ENCODE results near the gene IL1B. TPM values are rescaled to one million over a fixed set of nuclear protein-coding genes. Genes with fewer than 3 reads are reported as not detected.

The IL1B gene
- polyA plus RNA-seq, 1 donor from 2014 or later = not detected

DNA sequence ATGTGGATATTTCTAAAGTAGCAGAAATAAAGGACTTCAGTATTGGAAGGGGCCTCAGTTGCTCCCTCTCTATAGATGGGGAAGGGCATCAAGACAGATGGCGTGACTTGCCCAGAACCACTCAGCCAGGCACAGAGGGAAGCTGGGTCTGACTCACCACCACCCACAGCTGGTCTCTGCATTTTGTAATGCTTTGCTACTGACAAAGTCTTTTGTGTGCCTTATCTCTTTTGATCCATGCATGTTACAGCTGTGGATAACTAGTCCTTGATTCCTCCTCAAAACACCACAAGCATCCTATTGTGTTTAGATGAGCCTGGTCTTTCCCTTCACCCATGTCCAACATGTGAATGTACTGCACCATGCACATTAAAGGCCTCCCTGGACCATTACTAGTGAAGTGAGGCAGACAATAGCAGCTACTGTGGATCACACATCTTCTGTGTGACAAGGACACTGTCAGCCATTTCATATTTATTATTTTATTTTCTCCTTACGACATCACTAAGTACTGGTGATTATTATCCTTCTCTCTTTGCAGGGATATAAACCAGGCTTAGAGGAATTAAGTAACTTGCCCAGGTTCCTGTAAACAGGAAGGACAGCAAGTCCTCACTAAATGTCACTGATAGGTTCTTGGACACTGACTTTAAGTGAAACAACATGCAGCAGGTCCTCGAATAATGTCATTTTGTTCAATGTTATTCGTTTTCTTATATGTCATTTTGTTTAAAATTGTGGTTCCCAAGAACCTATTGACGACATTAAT, 44.8 kb upstream of the IL1B start:
- Histone ChIP-seq H3K4me2 (ENCODE audit: low read length) (no peak overlapping the region), H3K9me3 (ENCODE audit: low read length) (no peaks in the 10 kb centered on the region), H3K27ac (ENCODE audit: low read length) (no peak overlapping the region), H3F3A (ENCODE audit: insufficient read depth, low read length, poor library complexity, severe bottlenecking) (no peaks in the 10 kb centered on the region), H3K9me2 (ENCODE audit: insufficient read depth, low read length) (no peaks in the 10 kb centered on the region), H3K9ac (ENCODE audit: low read length) (no peak overlapping the region), H4K20me1 (ENCODE audit: insufficient read depth) (no peaks in the 10 kb centered on the region), H3K36me3 (ENCODE audit: insufficient read depth, low read length) (no peaks in the 10 kb centered on the region), H3K27me3 (ENCODE audit: insufficient read depth, low read depth, low read length) (no peaks in the 10 kb centered on the region), H3K79me2 (replicated peaks; ENCODE audit: insufficient read depth, low read length) (no peaks in the 10 kb centered on the region), H3K4me3 (ENCODE audit: low read length) (no peak overlapping the region), H2AFZ (ENCODE audit: low read depth, low read length) (no peak overlapping the region)
- no peak for TF ChIP-seq EP300 (conservative IDR thresholded peaks at IDR 0.05; ENCODE audit: poor library complexity, severe bottlenecking)
- TF ChIP-seq EZH2 (IDR thresholded peaks at IDR 0.05; ENCODE audit: borderline replicate concordance, insufficient read depth, low read length, poor library complexity, severe bottlenecking) = no peak
- TF ChIP-seq RAD21 (conservative IDR thresholded peaks at IDR 0.05) = no peak
- TF ChIP-seq TAF1 (IDR thresholded peaks at IDR 0.05; ENCODE audit: low read depth) = no peak
- TF ChIP-seq MXI1 (conservative IDR thresholded peaks at IDR 0.05; ENCODE audit: poor library complexity, severe bottlenecking) = no peak
- no peak for TF ChIP-seq SMC3 (conservative IDR thresholded peaks at IDR 0.05; ENCODE audit: poor library complexity)
- TF ChIP-seq, protein P1, sequence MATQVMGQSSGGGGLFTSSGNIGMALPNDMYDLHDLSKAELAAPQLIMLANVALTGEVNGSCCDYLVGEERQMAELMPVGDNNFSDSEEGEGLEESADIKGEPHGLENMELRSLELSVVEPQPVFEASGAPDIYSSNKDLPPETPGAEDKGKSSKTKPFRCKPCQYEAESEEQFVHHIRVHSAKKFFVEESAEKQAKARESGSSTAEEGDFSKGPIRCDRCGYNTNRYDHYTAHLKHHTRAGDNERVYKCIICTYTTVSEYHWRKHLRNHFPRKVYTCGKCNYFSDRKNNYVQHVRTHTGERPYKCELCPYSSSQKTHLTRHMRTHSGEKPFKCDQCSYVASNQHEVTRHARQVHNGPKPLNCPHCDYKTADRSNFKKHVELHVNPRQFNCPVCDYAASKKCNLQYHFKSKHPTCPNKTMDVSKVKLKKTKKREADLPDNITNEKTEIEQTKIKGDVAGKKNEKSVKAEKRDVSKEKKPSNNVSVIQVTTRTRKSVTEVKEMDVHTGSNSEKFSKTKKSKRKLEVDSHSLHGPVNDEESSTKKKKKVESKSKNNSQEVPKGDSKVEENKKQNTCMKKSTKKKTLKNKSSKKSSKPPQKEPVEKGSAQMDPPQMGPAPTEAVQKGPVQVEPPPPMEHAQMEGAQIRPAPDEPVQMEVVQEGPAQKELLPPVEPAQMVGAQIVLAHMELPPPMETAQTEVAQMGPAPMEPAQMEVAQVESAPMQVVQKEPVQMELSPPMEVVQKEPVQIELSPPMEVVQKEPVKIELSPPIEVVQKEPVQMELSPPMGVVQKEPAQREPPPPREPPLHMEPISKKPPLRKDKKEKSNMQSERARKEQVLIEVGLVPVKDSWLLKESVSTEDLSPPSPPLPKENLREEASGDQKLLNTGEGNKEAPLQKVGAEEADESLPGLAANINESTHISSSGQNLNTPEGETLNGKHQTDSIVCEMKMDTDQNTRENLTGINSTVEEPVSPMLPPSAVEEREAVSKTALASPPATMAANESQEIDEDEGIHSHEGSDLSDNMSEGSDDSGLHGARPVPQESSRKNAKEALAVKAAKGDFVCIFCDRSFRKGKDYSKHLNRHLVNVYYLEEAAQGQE (IDR thresholded peaks at IDR 0.05; ENCODE audit: borderline replicate concordance) = no peak
- TF ChIP-seq POLR2AphosphoS5 (IDR thresholded peaks at IDR 0.05) = no peak
- TF ChIP-seq, protein P2, sequence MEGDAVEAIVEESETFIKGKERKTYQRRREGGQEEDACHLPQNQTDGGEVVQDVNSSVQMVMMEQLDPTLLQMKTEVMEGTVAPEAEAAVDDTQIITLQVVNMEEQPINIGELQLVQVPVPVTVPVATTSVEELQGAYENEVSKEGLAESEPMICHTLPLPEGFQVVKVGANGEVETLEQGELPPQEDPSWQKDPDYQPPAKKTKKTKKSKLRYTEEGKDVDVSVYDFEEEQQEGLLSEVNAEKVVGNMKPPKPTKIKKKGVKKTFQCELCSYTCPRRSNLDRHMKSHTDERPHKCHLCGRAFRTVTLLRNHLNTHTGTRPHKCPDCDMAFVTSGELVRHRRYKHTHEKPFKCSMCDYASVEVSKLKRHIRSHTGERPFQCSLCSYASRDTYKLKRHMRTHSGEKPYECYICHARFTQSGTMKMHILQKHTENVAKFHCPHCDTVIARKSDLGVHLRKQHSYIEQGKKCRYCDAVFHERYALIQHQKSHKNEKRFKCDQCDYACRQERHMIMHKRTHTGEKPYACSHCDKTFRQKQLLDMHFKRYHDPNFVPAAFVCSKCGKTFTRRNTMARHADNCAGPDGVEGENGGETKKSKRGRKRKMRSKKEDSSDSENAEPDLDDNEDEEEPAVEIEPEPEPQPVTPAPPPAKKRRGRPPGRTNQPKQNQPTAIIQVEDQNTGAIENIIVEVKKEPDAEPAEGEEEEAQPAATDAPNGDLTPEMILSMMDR (IDR thresholded peaks at IDR 0.05; ENCODE audit: poor library complexity, severe bottlenecking) = no peak

DNA sequence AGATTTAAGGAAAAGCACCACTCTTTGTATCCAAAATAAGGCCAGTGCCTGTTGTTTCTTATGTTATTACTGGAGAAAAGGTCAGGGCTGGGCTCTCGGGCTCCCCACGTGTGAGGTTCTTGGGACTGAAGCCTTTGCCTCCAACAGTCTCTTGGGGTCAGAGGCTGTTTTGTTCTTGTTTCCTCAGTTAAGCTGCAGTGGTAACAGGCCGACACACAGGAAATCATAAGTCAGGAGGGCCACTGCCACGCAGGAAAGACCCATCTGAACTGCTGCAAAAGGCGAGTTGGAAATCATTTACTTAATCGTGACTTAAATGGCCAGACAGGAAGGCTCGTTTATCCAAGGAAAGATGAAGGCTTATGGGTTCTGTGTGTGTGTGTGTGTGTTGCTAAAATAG, 44.1 kb upstream of the IL1B start:
- no peaks in the 10 kb centered on the region for H3K9me2 ChIP-seq (ENCODE audit: insufficient read depth, low read length)
- no peak overlapping the region for H2AFZ ChIP-seq (ENCODE audit: low read depth, low read length)
- H3K4me3 ChIP-seq (ENCODE audit: low read length) = no peak overlapping the region
- H3K27ac ChIP-seq (ENCODE audit: low read length) = no peak overlapping the region
- no peak for TF ChIP-seq RAD21 (conservative IDR thresholded peaks at IDR 0.05)
- H3K36me3 ChIP-seq (ENCODE audit: insufficient read depth, low read length) = no peaks in the 10 kb centered on the region
- no peaks in the 10 kb centered on the region for H3K79me2 ChIP-seq (replicated peaks; ENCODE audit: insufficient read depth, low read length)
- no peak overlapping the region for H3K9ac ChIP-seq (ENCODE audit: low read length)
- H3K27me3 ChIP-seq (ENCODE audit: insufficient read depth, low read depth, low read length) = no peaks in the 10 kb centered on the region
- H4K20me1 ChIP-seq (ENCODE audit: insufficient read depth) = no peaks in the 10 kb centered on the region
- H3K4me2 ChIP-seq (ENCODE audit: low read length) = no peak overlapping the region
- H3K9me3 ChIP-seq (ENCODE audit: low read length) = no peaks in the 10 kb centered on the region
- H3F3A ChIP-seq (ENCODE audit: insufficient read depth, low read length, poor library complexity, severe bottlenecking) = no peaks in the 10 kb centered on the region
